ENCODE measurements around the gene CRNKL1. TPM values are rescaled to one million over a fixed set of nuclear protein-coding genes. Genes with fewer than 3 reads are reported as not detected.

CRNKL1 gene
- total and polyA plus RNA-seq, 7 donors, result 20.1 to 30.6 (median 23.2) TPM

GRCh38 chr20:20002101-20002998 lies 49.9 kb downstream of the CRNKL1 start:
- Histone ChIP-seq H3K36me3 (ENCODE audit: insufficient read depth in 1 of 2, low read depth in 1 of 2) (peaks cover 0 to 43% of the 10 kb centered on the region in 2 donors), H3K4me1 (peaks cover 43% of the 10 kb centered on the region), H3K9me3 (no peaks in the 10 kb centered on the region), H3K27me3 (ENCODE audit: insufficient read depth in 3 of 3, low read length in 2 of 3) (no peaks in the 10 kb centered on the region), H3K27ac (peak overlapping the region; percentile 85), H3K4me3 (peak overlapping the region; percentile 48)
- WGBS, 3 donors, result 20 to 30% (median 24%) methylated on average over 9 of the region's 9 CpGs
- intact Hi-C loops (cut with DNase I), result no loop called here
- DNase-seq (no peak), ATAC-seq (peak; percentile 58 to 86 (median 76))
- TF ChIP-seq CTCF (IDR thresholded peaks at IDR 0.05), result no peak

- peaks cover 0 to 52% of the 10 kb centered on the region in 2 donors for H3K36me3 ChIP-seq (ENCODE audit: insufficient read depth in 1 of 2, low read depth in 1 of 2)
- intact Hi-C loops (cut with DNase I), result no loop called here
- TF ChIP-seq CTCF (IDR thresholded peaks at IDR 0.05), result no peak
Measured at GRCh38 chr20:20000211-20000968, 51.9 kb downstream of the CRNKL1 start.

GRCh38 chr20:19998990-19999705 lies 53.1 kb downstream of the CRNKL1 start:
- H3K36me3 ChIP-seq (ENCODE audit: insufficient read depth in 1 of 2, low read depth in 1 of 2), result peaks cover 0 to 52% of the 10 kb centered on the region in 2 donors
- H3K27me3 ChIP-seq (ENCODE audit: insufficient read depth in 3 of 3, low read length in 2 of 3), result no peaks in the 10 kb centered on the region
- no peak overlapping the region for H3K27ac ChIP-seq
- no peak for ATAC-seq
- H3K9me3 ChIP-seq, result no peaks in the 10 kb centered on the region
- H3K4me1 ChIP-seq, result peaks cover 66% of the 10 kb centered on the region
- no peak for DNase-seq
- no peak overlapping the region for H3K4me3 ChIP-seq
- WGBS, 3 donors, result 74 to 79% (median 76%) methylated on average over 7 of the region's 7 CpGs
- intact Hi-C loops (cut with DNase I), result loop anchor here (5.0 to 10.0 kb wide), 3 partner anchors 114 to 307 kb away; no protein-coding TSS in a partner anchor
- TF ChIP-seq CTCF (IDR thresholded peaks at IDR 0.05), result no peak

More at GRCh38 chr20:20000211-20000968, 51.9 kb downstream of the CRNKL1 start:
- H3K4me3 ChIP-seq, result no peak overlapping the region
- DNase-seq (no peak), ATAC-seq (no peak)
- 82 to 83% (median 83%) methylated on average over 14 of the region's 14 CpGs for WGBS, 3 donors
- no peaks in the 10 kb centered on the region for H3K9me3 ChIP-seq
- H3K27ac ChIP-seq, result no peak overlapping the region
- peaks cover 62% of the 10 kb centered on the region for H3K4me1 ChIP-seq
- no peaks in the 10 kb centered on the region for H3K27me3 ChIP-seq (ENCODE audit: insufficient read depth in 3 of 3, low read length in 2 of 3)

GRCh38 chr20:19996917-19997316 lies 55.3 kb downstream of the CRNKL1 start:
- Histone ChIP-seq H3K27ac (peak overlapping the region; percentile 83), H3K4me3 (peak overlapping the region; percentile 40), H3K27me3 (ENCODE audit: insufficient read depth in 3 of 3, low read length in 2 of 3) (no peaks in the 10 kb centered on the region), H3K36me3 (ENCODE audit: insufficient read depth in 1 of 2, low read depth in 1 of 2) (peaks cover 0 to 57% of the 10 kb centered on the region in 2 donors), H3K9me3 (no peaks in the 10 kb centered on the region), H3K4me1 (peaks cover 67% of the 10 kb centered on the region)
- 13 to 20% (median 15%) methylated on average over 9 of the region's 9 CpGs for WGBS, 3 donors
- intact Hi-C loops (cut with DNase I), result loop anchor here (1.0 to 10.0 kb wide), 4 partner anchors 20 to 305 kb away; no protein-coding TSS in a partner anchor
- DNase-seq (peak in 1 of 2 donors; percentile 61), ATAC-seq (peak; percentile 20 to 71 (median 44))
- no peak for TF ChIP-seq CTCF (IDR thresholded peaks at IDR 0.05)

Measured in psoas muscle (tissue), 8 donors.